B cell (primary cell): ENCODE measurements around the gene SART1. TPM values are rescaled to one million over a fixed set of nuclear protein-coding genes. Genes with fewer than 3 reads are reported as not detected.

ENCODE experiments used
- ATAC-seq: fragments of 200-7000 bp; cut with Tn5 transposase; one replicate; pipeline ENCODE4 v1.10.0; 2021; ENCODE audit warnings: low read depth, mild to moderate bottlenecking, moderate number of reproducible peaks, moderate library complexity
- CTCF ChIA-PET: fragments of 350-600 bp; sonication (Branson Sonifier 250); formaldehyde crosslinking; loops from one replicate; lab custom pipeline; 2021; ENCODE audit warnings: antibody characterized with exemption, inconsistent platforms; lab: Charles Lee
- POLR2A ChIA-PET: fragments of 350-600 bp; sonication (Branson Sonifier 250); formaldehyde crosslinking; loops from one replicate; lab custom pipeline; 2021; ENCODE audit warnings: antibody characterized with exemption; lab: Charles Lee
- DNase-seq: peaks from one replicate; pipeline ENCODE4 v3.0.0; 2013
- H2AFZ ChIP-seq: 2 replicates; pipeline ENCODE4 v1.6.1; 2012; ENCODE audit warnings: mild to moderate bottlenecking, low read depth, low read length; ENCODE audit not compliant: insufficient read depth, poor library complexity, severe bottlenecking
- H3K27ac ChIP-seq, 2 donors: 1 replicate in 1 of 2; 2 replicates in 1 of 2; pipeline ENCODE4 v1.5.1; 2012 to 2013; ENCODE audit warnings: low read length in 2 of 2, mild to moderate bottlenecking in 2 of 2, moderate library complexity in 1 of 2
- H3K27me3 ChIP-seq, 4 experiments: fragments of 200-600 bp in 1 of 4; sonication (generic) in 1 of 4; replicated peaks in 1 of 4; 1 replicate in 2 of 4; 2 replicates in 2 of 4; pipeline versions ENCODE4 v1.6.1 to v1.7.0; 2013 to 2016; ENCODE audit warnings: low read length in 3 of 4, mild to moderate bottlenecking in 2 of 4, mixed read lengths in 1 of 4, moderate library complexity in 1 of 4; ENCODE audit not compliant: insufficient read depth in 4 of 4, control insufficient read depth in 3 of 4; ENCODE audit errors: control extremely low read depth in 1 of 4
- H3K36me3 ChIP-seq, 2 experiments: replicated peaks in 1 of 2; 1 replicate in 1 of 2; 2 replicates in 1 of 2; pipeline versions ENCODE4 v1.6.1 to v1.7.1; 2013; ENCODE audit warnings: low read length in 1 of 2; ENCODE audit not compliant: insufficient read depth in 2 of 2, control insufficient read depth in 1 of 2; ENCODE audit errors: control extremely low read depth in 1 of 2, extremely low read depth in 1 of 2
- H3K4me1 ChIP-seq, 2 donors: fragments of 200-600 bp in 1 of 2; sonication (generic) in 1 of 2; 1 replicate in 1 of 2; 2 replicates in 1 of 2; pipeline versions ENCODE4 v1.5.1 to v1.6.1; 2013 to 2017; ENCODE audit warnings: low read length in 2 of 2; ENCODE audit not compliant: control insufficient read depth in 2 of 2, insufficient read depth in 2 of 2
- H3K4me2 ChIP-seq: replicated peaks from 2 replicates; pipeline ENCODE3; 2012; ENCODE audit warnings: mild to moderate bottlenecking, low read depth, low read length; ENCODE audit not compliant: poor library complexity, severe bottlenecking
- H3K4me3 ChIP-seq, 5 experiments: fragments of 200-600 bp in 1 of 5; sonication (generic) in 1 of 5; 1 replicate in 3 of 5; 2 replicates in 2 of 5; pipeline versions ENCODE4 v1.5.1 to v1.7.0; 2011 to 2016; ENCODE audit warnings: low read length in 4 of 5, mild to moderate bottlenecking in 4 of 5, low read depth in 2 of 5, control low read depth in 1 of 5, moderate library complexity in 1 of 5; ENCODE audit not compliant: insufficient read depth in 1 of 5; ENCODE audit errors: control extremely low read depth in 1 of 5, extremely low read depth in 1 of 5
- H3K79me2 ChIP-seq: fragments of 200-600 bp; sonication (generic); one replicate; pipeline ENCODE4 v1.6.0; 2016; ENCODE audit warnings: low read length; ENCODE audit not compliant: control insufficient read depth, insufficient read depth
- H3K9ac ChIP-seq: fragments of 200-600 bp; sonication (generic); 2 replicates; pipeline ENCODE4 v1.6.1; 2017; ENCODE audit warnings: mild to moderate bottlenecking, low read length, moderate library complexity
- H3K9me3 ChIP-seq, 3 donors: one replicate each; pipeline versions ENCODE4 v1.6.1 to v1.7.1; 2013; ENCODE audit warnings: low read length in 2 of 3; ENCODE audit not compliant: control insufficient read depth in 2 of 3, insufficient read depth in 1 of 3; ENCODE audit errors: control extremely low read depth in 1 of 3
- H4K20me1 ChIP-seq: 2 replicates; pipeline ENCODE4 v1.6.0; 2012; ENCODE audit warnings: mild to moderate bottlenecking, low read length; ENCODE audit not compliant: insufficient read depth, control insufficient read depth, poor library complexity, severe bottlenecking
- H3K27ac Mint-ChIP-seq: one replicate; pipeline ENCODE4 v1.8.0; 2021; ENCODE audit warnings: mixed read lengths
- H3K27me3 Mint-ChIP-seq: one replicate; pipeline ENCODE4 v1.8.0; 2021; ENCODE audit warnings: mixed read lengths
- H3K4me1 Mint-ChIP-seq: one replicate; pipeline ENCODE4 v1.8.0; 2021; ENCODE audit warnings: mixed read lengths
- H3K4me3 Mint-ChIP-seq: one replicate; pipeline ENCODE4 v1.8.0; 2021; ENCODE audit warnings: mixed read lengths
- H3K9me3 Mint-ChIP-seq: one replicate; pipeline ENCODE4 v1.8.0; 2022; ENCODE audit warnings: mixed read lengths; ENCODE audit not compliant: insufficient read depth
- CTCF ChIP-seq: fragments of 200-600 bp; IDR thresholded peaks from one replicate; pipeline ENCODE4 v1.8.0; 2022; ENCODE audit warnings: antibody characterized with exemption, mild to moderate bottlenecking
- EZH2 ChIP-seq: IDR thresholded peaks from 2 replicates; pipeline ENCODE4 v1.6.1; 2012; ENCODE audit warnings: borderline replicate concordance, low read depth, mild to moderate bottlenecking, moderate library complexity, low read length; ENCODE audit not compliant: insufficient read depth, poor library complexity, severe bottlenecking
- WGBS: methylation state at CpG from one replicate; pipeline ENCODE4 v1.1.5; 2013; ENCODE audit warnings: missing lambda C conversion rate; ENCODE audit not compliant: insufficient coverage; 5-methylcytosine and 5-hydroxymethylcytosine counted together
- intact Hi-C: fragments of 100-400 bp; cut with micrococcal nuclease; formaldehyde crosslinking; loops from one replicate; pipeline ENCODE4 v1.10.0; 2022
- polyA plus RNA-seq: library from polyadenylated mRNA; depleted of rRNA; stranded (reverse); fragments of >200 nt; gene quantifications from 2 replicates; pipeline ENCODE4 v1.2.3, GENCODE V29; 2012
- total RNA-seq, 2 donors: library from RNA; stranded (reverse); fragments of 120-200 nt in 1 of 2; gene quantifications; 1 replicate in 1 of 2; 2 replicates in 1 of 2; pipeline versions ENCODE4 v1.2.3 to v1.2.4, GENCODE V29; 2013 to 2022

SART1 gene
- total and polyA plus RNA-seq, 2 donors (not counting 1 experiment from before 2014, with no cell fraction given): 74.5 to 102 TPM

DNA sequence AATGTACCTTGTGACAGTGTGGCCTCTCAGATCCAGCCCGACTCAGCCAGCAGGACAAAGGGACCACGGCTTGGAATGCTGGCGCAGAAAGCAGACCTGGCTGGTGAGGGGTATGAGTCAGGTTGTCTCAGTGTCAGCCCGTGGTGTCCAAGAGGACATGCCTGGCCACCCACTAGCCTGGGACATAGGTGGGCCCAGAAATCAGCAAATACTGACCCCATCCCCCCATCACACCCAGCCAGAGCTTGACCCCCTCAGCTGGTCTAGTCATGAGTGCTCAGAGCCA, 45.3 kb downstream of the SART1 start:
- Histone ChIP-seq H3K4me3 (no peak overlapping the region), H3K9me3 (peaks cover 0 to 3% (median 0%) of the 10 kb centered on the region in 3 donors), H3K27me3 (peaks cover 0 to 7% (median 6%) of the 10 kb centered on the region in 4 experiments), H3K4me1 (peaks cover 13% of the 10 kb centered on the region in 2 donors), H3K27ac (no peak overlapping the region), H3K79me2 (peaks cover 22% of the 10 kb centered on the region), H3K4me2 (no peak overlapping the region), H2AFZ (no peak overlapping the region), H3K9ac (no peak overlapping the region), H4K20me1 (peaks cover 28% of the 10 kb centered on the region), H3K36me3 (peaks cover 0 to 23% of the 10 kb centered on the region in 2 experiments)
- Mint-ChIP-seq H3K27ac (no peak overlapping the region), H3K4me1 (peaks cover 21% of the 10 kb centered on the region), H3K9me3 (no peaks in the 10 kb centered on the region), H3K4me3 (no peak overlapping the region), H3K27me3 (peaks cover 6% of the 10 kb centered on the region)
- TF ChIP-seq EZH2 (no peak), CTCF (no peak)
- ATAC-seq: no peak
- peak; percentile 24 for DNase-seq
- CTCF ChIA-PET: interaction anchor here (1.6 kb wide), 1 partner anchor 38 kb away, joined by 4 read pairs; no protein-coding TSS in a partner anchor
- intact Hi-C loops: no loop called here
- POLR2A ChIA-PET: no interaction called here
- 100% methylated on average over 3 of the region's 4 CpGs for WGBS

GRCh38 chr11:66007201-66007634, 45.7 kb downstream of the SART1 start:
- intact Hi-C loops: no loop called here
- Mint-ChIP-seq H3K4me3 (no peak overlapping the region), H3K4me1 (peaks cover 17% of the 10 kb centered on the region), H3K9me3 (no peaks in the 10 kb centered on the region), H3K27ac (no peak overlapping the region), H3K27me3 (peaks cover 6% of the 10 kb centered on the region)
- no peak for TF ChIP-seq CTCF
- peaks cover 0 to 3% (median 0%) of the 10 kb centered on the region in 3 donors for H3K9me3 ChIP-seq
- peaks cover 17% of the 10 kb centered on the region in 2 donors for H3K4me1 ChIP-seq
- H4K20me1 ChIP-seq: peaks cover 28% of the 10 kb centered on the region
- no peak overlapping the region for H3K4me3 ChIP-seq
- H3K79me2 ChIP-seq: peaks cover 22% of the 10 kb centered on the region
- ChIA-PET POLR2A (no interaction called here), CTCF (interaction anchor here (1.6 kb wide), 1 partner anchor 38 kb away, joined by 4 read pairs; no protein-coding TSS in a partner anchor)
- WGBS: 87% methylated on average over 5 of the region's 5 CpGs
- H3K27ac ChIP-seq: no peak overlapping the region
- ATAC-seq (no peak), DNase-seq (no peak)
- H3K9ac ChIP-seq: no peak overlapping the region
- H3K27me3 ChIP-seq: peaks cover 0 to 11% (median 7%) of the 10 kb centered on the region in 4 experiments
- H3K36me3 ChIP-seq: peaks cover 0 to 23% of the 10 kb centered on the region in 2 experiments
- no peak overlapping the region for H3K4me2 ChIP-seq
- no peak overlapping the region for H2AFZ ChIP-seq
